ENCODE data around the gene TROAP.
"Not testable (repeated sequence)": the region's sequence is repeated elsewhere in the genome, so short reads cannot be mapped to it uniquely, and the experiment has no call there.

TROAP gene

GRCh38 chr12:49369411-49370145, 46.5 kb downstream of the TROAP start:
- peak; percentile 32 for DNase-seq

GRCh38 chr12:49370539-49370938, 47.5 kb downstream of the TROAP start:
- no peak for DNase-seq

GRCh38 chr12:49375406-49375805, 52.4 kb downstream of the TROAP start:
- DNase-seq, result no peak

GRCh38 chr12:49377386-49377785, 54.3 kb downstream of the TROAP start:
- DNase-seq, result no peak

GRCh38 chr12:49380184-49380583, 57.1 kb downstream of the TROAP start:
- not testable (repeated sequence) for DNase-seq
